ENCODE results near the gene XKR7.

XKR7 gene

GRCh38 chr20:31974951-31975487 is 7.1 kb downstream of the XKR7 start:
- in situ Hi-C loops (cut with MboI; ENCODE audit: low sequenced_read_pairs, unreplicated experiment): no loop called here
- no peak for DNase-seq (ENCODE audit: low spot score)
- TF ChIP-seq CTCF (IDR thresholded peaks at IDR 0.05; ENCODE audit: borderline replicate concordance, control extremely low read depth, extremely low read depth, insufficient read depth, missing control alignments): no peak

GRCh38 chr20:31975874-31976273 is 7.9 kb downstream of the XKR7 start:
- no peak for TF ChIP-seq CTCF (IDR thresholded peaks at IDR 0.05; ENCODE audit: borderline replicate concordance, control extremely low read depth, extremely low read depth, insufficient read depth, missing control alignments)
- DNase-seq (ENCODE audit: low spot score): no peak
- in situ Hi-C loops (cut with MboI; ENCODE audit: low sequenced_read_pairs, unreplicated experiment): no loop called here

- DNase-seq (ENCODE audit: low spot score): no peak
- in situ Hi-C loops (cut with MboI; ENCODE audit: low sequenced_read_pairs, unreplicated experiment): no loop called here
Measured at GRCh38 chr20:31977080-31977479, 9.1 kb downstream of the XKR7 start.

GRCh38 chr20:31979713-31980426 is 11.9 kb downstream of the XKR7 start:
- in situ Hi-C loops (cut with MboI; ENCODE audit: low sequenced_read_pairs, unreplicated experiment): no loop called here
- DNase-seq (ENCODE audit: low spot score): no peak
- TF ChIP-seq CTCF (IDR thresholded peaks at IDR 0.05; ENCODE audit: borderline replicate concordance, control extremely low read depth, extremely low read depth, insufficient read depth, missing control alignments): no peak

More at GRCh38 chr20:31977080-31977479, 9.1 kb downstream of the XKR7 start:
- no peak for TF ChIP-seq CTCF (IDR thresholded peaks at IDR 0.05; ENCODE audit: borderline replicate concordance, control extremely low read depth, extremely low read depth, insufficient read depth, missing control alignments)

- no peak for TF ChIP-seq CTCF (IDR thresholded peaks at IDR 0.05; ENCODE audit: borderline replicate concordance, control extremely low read depth, extremely low read depth, insufficient read depth, missing control alignments)
- in situ Hi-C loops (cut with MboI; ENCODE audit: low sequenced_read_pairs, unreplicated experiment): no loop called here
- DNase-seq (ENCODE audit: low spot score): no peak
Measured at GRCh38 chr20:31981784-31982183, 13.8 kb downstream of the XKR7 start.

- in situ Hi-C loops (cut with MboI; ENCODE audit: low sequenced_read_pairs, unreplicated experiment): no loop called here
- DNase-seq (ENCODE audit: low spot score): no peak
- TF ChIP-seq CTCF (IDR thresholded peaks at IDR 0.05; ENCODE audit: borderline replicate concordance, control extremely low read depth, extremely low read depth, insufficient read depth, missing control alignments): no peak
Measured at GRCh38 chr20:31984981-31985471, 17.1 kb downstream of the XKR7 start.
